ENCODE data around the gene SETD7.

GRCh38 chr4:139600662-139601061 is 44.6 kb upstream of the SETD7 start:
- TF ChIP-seq GATA3 (IDR thresholded peaks at IDR 0.05; ENCODE audit: low read depth, low read length) (no peak), GATA2 (IDR thresholded peaks at IDR 0.05; ENCODE audit: low read depth, low read length) (no peak)
